Measurements from ENCODE around the gene AKIRIN2. TPM values are rescaled to one million over a fixed set of nuclear protein-coding genes. Genes with fewer than 3 reads are reported as not detected.
"Not testable (repeated sequence)": the region's sequence is repeated elsewhere in the genome, so short reads cannot be mapped to it uniquely, and the experiment has no call there.

Gene AKIRIN2
- total and polyA plus RNA-seq, 2 donors (not counting 3 experiments of a cell fraction or from before 2014, with no cell fraction given) = 19.0 to 46.4 TPM

DNA sequence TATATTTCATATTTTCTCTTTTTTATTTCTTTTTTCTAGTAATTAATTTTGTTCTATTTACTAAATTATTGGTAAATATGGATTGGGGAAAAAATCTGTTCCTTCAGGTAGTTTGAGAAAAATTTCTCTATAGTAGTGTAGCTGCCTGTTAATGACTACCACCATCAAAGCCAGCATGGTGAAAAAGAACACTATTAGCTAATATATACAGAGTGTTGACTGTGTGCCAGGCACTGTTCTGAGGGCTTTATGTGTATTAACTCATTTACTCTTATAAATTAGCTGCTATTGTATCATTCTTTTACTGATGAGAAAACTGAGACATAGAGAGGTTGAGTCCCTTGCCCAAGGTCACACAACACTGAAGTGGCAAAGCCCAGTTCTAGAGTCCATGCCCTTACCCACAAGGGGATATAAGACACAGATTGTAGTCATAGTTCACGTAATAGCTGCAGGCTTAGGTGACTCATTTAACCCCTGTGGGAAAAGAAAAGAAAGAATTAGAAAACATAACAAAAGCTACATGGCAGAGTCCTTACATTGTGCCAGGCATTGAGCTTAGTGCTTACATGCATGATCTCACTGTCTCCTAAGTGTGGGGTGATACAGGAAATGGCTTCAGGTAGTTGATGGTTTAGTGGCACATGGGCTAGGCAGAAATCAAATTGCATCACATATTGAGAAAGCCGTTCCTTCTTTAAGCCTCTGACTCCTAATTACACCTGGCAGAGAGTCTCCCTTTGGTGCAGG, 12.2 kb upstream of the AKIRIN2 start:
- H2AFZ ChIP-seq (ENCODE audit: low read depth, low read length) = no peak overlapping the region
- no TSS peak for BruUV-seq (replicated peaks)
- intact Hi-C loops (cut with micrococcal nuclease) = no loop called here
- dilution Hi-C loops (cut with MboI; ENCODE audit: extremely low pct_ligation_motif_present, low sequenced_read_pairs) = no loop called here
- no peak overlapping the region for H3K9ac ChIP-seq (replicated peaks; ENCODE audit: extremely low read depth, insufficient read depth, low read length)
- H3K36me3 ChIP-seq (ENCODE audit: control insufficient read depth in 2 of 2, extremely low read depth in 1 of 2, insufficient read depth in 2 of 2, low read length in 2 of 2) = no peaks in the 10 kb centered on the region
- no peaks in the 10 kb centered on the region for H3K79me2 ChIP-seq (ENCODE audit: control insufficient read depth, insufficient read depth, low read length)
- no peak overlapping the region for H3K4me3 ChIP-seq (replicated peaks in 1 of 3; ENCODE audit: insufficient read depth in 1 of 3, low read depth in 1 of 3, low read length in 3 of 3)
- no peaks in the 10 kb centered on the region for H4K20me1 ChIP-seq (replicated peaks; ENCODE audit: control insufficient read depth, extremely low read depth, insufficient read depth, low read length)
- TF ChIP-seq JUN (IDR thresholded peaks at IDR 0.05; ENCODE audit: borderline replicate concordance, insufficient read depth, insufficient read length, low read depth) (peak; percentile 20), GATA2 (IDR thresholded peaks at IDR 0.05; ENCODE audit: insufficient read depth, insufficient read length, low read depth, low read length) (no peak), POLR2A (IDR thresholded peaks at IDR 0.05; ENCODE audit: low read depth, low read length) (no peak), FOS (IDR thresholded peaks at IDR 0.05; ENCODE audit: borderline replicate concordance, insufficient read depth, low read length) (peak; percentile 76)
- TF ChIP-seq, protein P1, sequence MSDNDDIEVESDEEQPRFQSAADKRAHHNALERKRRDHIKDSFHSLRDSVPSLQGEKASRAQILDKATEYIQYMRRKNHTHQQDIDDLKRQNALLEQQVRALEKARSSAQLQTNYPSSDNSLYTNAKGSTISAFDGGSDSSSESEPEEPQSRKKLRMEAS (IDR thresholded peaks at IDR 0.05; ENCODE audit: insufficient read depth, insufficient read length) = no peak
- FAIRE-seq (peak; percentile 84), DNase-seq (ENCODE audit: low read depth, low spot score) (peak; percentile 66)
- CTCF ChIA-PET = interaction anchor here (0.7 to 1.7 kb wide), 4 partner anchors 9 to 32 kb away, joined by 3 to 8 read pairs (median 4); partner anchors contain the start of gene AKIRIN2
- no peaks in the 10 kb centered on the region for H3K27me3 ChIP-seq (ENCODE audit: control insufficient read depth in 2 of 2, insufficient read depth in 2 of 2, low read length in 2 of 2)
- no peaks in the 10 kb centered on the region for H3K9me1 ChIP-seq (replicated peaks; ENCODE audit: control insufficient read depth, extremely low read depth, insufficient read depth, low read length)
- H3K9me3 ChIP-seq (replicated peaks; ENCODE audit: control insufficient read depth, insufficient read depth, low read length) = no peaks in the 10 kb centered on the region
- peaks cover 5% of the 10 kb centered on the region for H3K4me1 ChIP-seq (ENCODE audit: control insufficient read depth, extremely low read depth, insufficient read depth, low read length)
- no peak overlapping the region for H3K27ac ChIP-seq (ENCODE audit: insufficient read depth, low read depth, low read length)
- no peak overlapping the region for H3K4me2 ChIP-seq (ENCODE audit: insufficient read depth, low read length)
- POLR2A ChIA-PET = interaction anchor here (0.6 to 1.0 kb wide), 2 partner anchors 11 to 12 kb away, joined by 3 to 4 read pairs; partner anchors contain the start of gene AKIRIN2

DNA sequence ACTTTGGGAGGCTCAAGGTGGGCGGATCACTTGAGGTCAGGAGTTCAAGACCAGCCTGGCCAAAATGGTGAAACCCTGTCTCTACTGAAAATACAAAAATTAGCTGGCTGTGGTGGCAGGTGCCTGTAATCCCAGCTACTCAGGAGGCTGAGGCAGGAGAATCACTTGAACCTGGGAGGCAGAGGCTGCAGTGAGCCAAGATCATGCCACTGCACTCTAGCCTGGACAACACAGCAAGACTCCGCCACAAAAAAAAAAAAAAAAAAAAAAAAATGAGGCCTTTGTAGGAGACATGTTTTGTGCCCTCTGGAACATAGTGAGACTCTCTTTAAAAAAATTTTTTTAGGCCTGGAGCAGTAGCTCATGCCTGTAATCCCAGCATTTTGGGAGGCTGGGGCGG, 10.7 kb upstream of the AKIRIN2 start:
- FAIRE-seq; intact Hi-C loops (cut with micrococcal nuclease); DNase-seq (ENCODE audit: low read depth, low spot score); H3K9me1 ChIP-seq (replicated peaks; ENCODE audit: control insufficient read depth, extremely low read depth, insufficient read depth, low read length); CTCF ChIA-PET; H3K4me2 ChIP-seq (ENCODE audit: insufficient read depth, low read length); H3K27me3 ChIP-seq (ENCODE audit: control insufficient read depth in 2 of 2, insufficient read depth in 2 of 2, low read length in 2 of 2); POLR2A ChIA-PET; H3K9ac ChIP-seq (replicated peaks; ENCODE audit: extremely low read depth, insufficient read depth, low read length); H3K4me1 ChIP-seq (ENCODE audit: control insufficient read depth, extremely low read depth, insufficient read depth, low read length); H3K79me2 ChIP-seq (ENCODE audit: control insufficient read depth, insufficient read depth, low read length); BruUV-seq (replicated peaks); H3K9me3 ChIP-seq (replicated peaks; ENCODE audit: control insufficient read depth, insufficient read depth, low read length); H3K4me3 ChIP-seq (replicated peaks in 1 of 3; ENCODE audit: insufficient read depth in 1 of 3, low read depth in 1 of 3, low read length in 3 of 3); dilution Hi-C loops (cut with MboI; ENCODE audit: extremely low pct_ligation_motif_present, low sequenced_read_pairs); H3K36me3 ChIP-seq (ENCODE audit: control insufficient read depth in 2 of 2, extremely low read depth in 1 of 2, insufficient read depth in 2 of 2, low read length in 2 of 2); H4K20me1 ChIP-seq (replicated peaks; ENCODE audit: control insufficient read depth, extremely low read depth, insufficient read depth, low read length); H2AFZ ChIP-seq (ENCODE audit: low read depth, low read length); H3K27ac ChIP-seq (ENCODE audit: insufficient read depth, low read depth, low read length): not testable (repeated sequence)

Data from endothelial cell of umbilical vein (primary cell).